Peyer's patch (tissue), 4 donors: ENCODE measurements around the gene SEMA3B. TPM values are rescaled to one million over a fixed set of nuclear protein-coding genes. Genes with fewer than 3 reads are reported as not detected.

Experiments
- DNase-seq, 3 donors: peaks; one replicate each; pipeline ENCODE4 v3.0.0-alpha.2; 2017 to 2019
- H3K27ac ChIP-seq, 4 donors: fragments of 200-600 bp; sonication (generic); one replicate each; pipeline ENCODE4 v1.5.1; 2016 to 2019
- H3K27me3 ChIP-seq, 2 donors: fragments of 200-600 bp; sonication (generic); one replicate each; pipeline ENCODE4 v1.5.1; 2019
- H3K36me3 ChIP-seq, 3 donors: fragments of 200-600 bp; sonication (generic); one replicate each; pipeline ENCODE4 v1.5.1; 2016 to 2019
- H3K4me1 ChIP-seq, 4 donors: fragments of 200-600 bp; sonication (generic); one replicate each; pipeline ENCODE4 v1.5.1; 2016 to 2019
- H3K4me3 ChIP-seq, 4 donors: fragments of 200-600 bp; sonication (generic); 1 replicate in 3 of 4; 2 replicates in 1 of 4; pipeline ENCODE4 v1.5.1; 2016 to 2019; ENCODE audit warnings: mild to moderate bottlenecking in 1 of 4
- H3K9me3 ChIP-seq, 4 donors: fragments of 200-600 bp; sonication (generic); one replicate each; pipeline ENCODE4 v1.5.1; 2016 to 2019; ENCODE audit warnings: mild to moderate bottlenecking in 1 of 4
- POLR2A ChIP-seq, 2 donors: fragments of 450-650 bp; IDR thresholded peaks; one replicate each; pipeline ENCODE4 v1.5.1; 2017; ENCODE audit warnings: antibody characterized with exemption in 2 of 2, mild to moderate bottlenecking in 2 of 2, moderate library complexity in 2 of 2
- total RNA-seq, 4 donors: library from RNA; depleted of rRNA; stranded (reverse); fragments of >200 nt; gene quantifications; one replicate each; pipeline ENCODE4 v1.1.0, GENCODE V29; 2016
- TF ChIP-seq, protein P1 (sequence below), 6 experiments: fragments of 450-650 bp in 4 of 6; fragments of 200-600 bp in 2 of 6; sonication (generic) in 1 of 6; IDR thresholded peaks; one replicate each; pipeline ENCODE4 v1.5.1; 2017 to 2019; ENCODE audit warnings: antibody characterized with exemption in 6 of 6, mild to moderate bottlenecking in 3 of 6, moderate library complexity in 1 of 6

The SEMA3B gene
- total RNA-seq, 4 donors from 2014 or later = 56.1 to 367 (median 267) TPM

DNA sequence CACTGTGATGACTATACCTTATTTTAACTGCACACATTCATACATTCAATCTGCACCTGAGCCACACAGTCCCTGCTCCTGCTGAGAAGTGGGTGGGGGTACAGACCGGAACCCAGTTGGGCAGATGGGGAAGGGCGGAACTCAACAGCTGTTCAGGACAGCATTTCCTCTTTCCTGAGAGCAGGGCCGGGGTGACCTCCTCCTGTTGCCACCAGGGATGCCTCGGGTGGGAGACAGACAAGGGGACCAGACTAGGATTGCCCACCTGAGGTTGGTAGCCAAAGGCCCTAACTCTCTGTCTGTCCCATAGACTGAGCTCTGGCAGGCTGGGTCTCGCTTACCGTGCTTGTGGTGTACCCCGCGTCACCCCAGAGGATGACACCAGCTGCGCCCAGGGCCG lies 49.7 kb downstream of the SEMA3B start:
- Histone ChIP-seq H3K4me1 (peaks cover 7 to 58% (median 22%) of the 10 kb centered on the region in 4 donors), H3K27ac (peak overlapping the region in 1 of 4 donors; percentile 93), H3K27me3 (no peaks in the 10 kb centered on the region), H3K36me3 (peaks cover 0 to 11% (median 0%) of the 10 kb centered on the region in 3 donors), H3K9me3 (no peaks in the 10 kb centered on the region), H3K4me3 (peak overlapping the region in 1 of 4 donors; percentile 77)
- TF ChIP-seq, protein P1, sequence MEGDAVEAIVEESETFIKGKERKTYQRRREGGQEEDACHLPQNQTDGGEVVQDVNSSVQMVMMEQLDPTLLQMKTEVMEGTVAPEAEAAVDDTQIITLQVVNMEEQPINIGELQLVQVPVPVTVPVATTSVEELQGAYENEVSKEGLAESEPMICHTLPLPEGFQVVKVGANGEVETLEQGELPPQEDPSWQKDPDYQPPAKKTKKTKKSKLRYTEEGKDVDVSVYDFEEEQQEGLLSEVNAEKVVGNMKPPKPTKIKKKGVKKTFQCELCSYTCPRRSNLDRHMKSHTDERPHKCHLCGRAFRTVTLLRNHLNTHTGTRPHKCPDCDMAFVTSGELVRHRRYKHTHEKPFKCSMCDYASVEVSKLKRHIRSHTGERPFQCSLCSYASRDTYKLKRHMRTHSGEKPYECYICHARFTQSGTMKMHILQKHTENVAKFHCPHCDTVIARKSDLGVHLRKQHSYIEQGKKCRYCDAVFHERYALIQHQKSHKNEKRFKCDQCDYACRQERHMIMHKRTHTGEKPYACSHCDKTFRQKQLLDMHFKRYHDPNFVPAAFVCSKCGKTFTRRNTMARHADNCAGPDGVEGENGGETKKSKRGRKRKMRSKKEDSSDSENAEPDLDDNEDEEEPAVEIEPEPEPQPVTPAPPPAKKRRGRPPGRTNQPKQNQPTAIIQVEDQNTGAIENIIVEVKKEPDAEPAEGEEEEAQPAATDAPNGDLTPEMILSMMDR (IDR thresholded peaks at IDR 0.05) = no peak
- no peak for TF ChIP-seq POLR2A (IDR thresholded peaks at IDR 0.05)
- peak in 1 of 3 donors; percentile 47 for DNase-seq

DNA sequence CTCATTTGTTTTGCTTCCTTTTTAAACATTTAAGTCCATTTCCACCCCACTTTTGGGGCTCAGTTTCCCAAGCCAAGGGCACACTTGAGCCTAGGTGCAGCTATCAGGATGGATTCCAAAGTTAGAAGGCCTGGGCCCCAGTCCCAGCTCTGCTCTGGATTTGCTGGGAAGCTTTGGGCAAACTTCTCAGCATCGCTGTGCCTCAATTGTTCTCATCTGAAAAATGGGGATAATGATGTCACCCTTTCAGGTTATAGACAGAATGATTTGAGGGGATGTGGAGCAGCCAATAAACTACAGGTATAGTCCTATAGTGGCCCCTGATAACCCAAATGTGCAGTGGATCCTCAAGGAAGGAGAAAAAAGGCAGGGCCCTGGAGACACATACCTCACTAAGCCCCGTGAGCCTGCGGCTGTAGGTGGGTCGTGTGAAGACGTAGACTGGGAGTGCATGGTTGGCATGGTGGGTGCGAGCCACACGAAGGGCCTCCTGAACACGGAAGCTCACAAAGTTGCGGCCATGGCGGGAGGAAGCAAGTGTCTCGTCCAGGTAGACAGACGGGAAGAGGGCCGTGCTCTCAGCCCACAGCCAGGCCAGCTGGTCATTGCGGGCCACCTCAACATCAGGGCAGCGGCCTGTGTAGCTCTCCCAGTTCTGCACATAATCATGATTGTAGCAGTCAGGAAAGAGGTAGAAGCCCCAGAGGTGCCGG lies 50.4 kb downstream of the SEMA3B start:
- Histone ChIP-seq H3K36me3 (peaks cover 0 to 11% (median 0%) of the 10 kb centered on the region in 3 donors), H3K27me3 (no peaks in the 10 kb centered on the region), H3K27ac (peak overlapping the region in 1 of 4 donors; percentile 93), H3K9me3 (no peaks in the 10 kb centered on the region), H3K4me3 (peak overlapping the region in 1 of 4 donors; percentile 77), H3K4me1 (peaks cover 7 to 60% (median 22%) of the 10 kb centered on the region in 4 donors)
- no peak for TF ChIP-seq POLR2A (IDR thresholded peaks at IDR 0.05)
- TF ChIP-seq, protein P1 (IDR thresholded peaks at IDR 0.05) = no peak
- peak in 1 of 3 donors; percentile 41 for DNase-seq

DNA sequence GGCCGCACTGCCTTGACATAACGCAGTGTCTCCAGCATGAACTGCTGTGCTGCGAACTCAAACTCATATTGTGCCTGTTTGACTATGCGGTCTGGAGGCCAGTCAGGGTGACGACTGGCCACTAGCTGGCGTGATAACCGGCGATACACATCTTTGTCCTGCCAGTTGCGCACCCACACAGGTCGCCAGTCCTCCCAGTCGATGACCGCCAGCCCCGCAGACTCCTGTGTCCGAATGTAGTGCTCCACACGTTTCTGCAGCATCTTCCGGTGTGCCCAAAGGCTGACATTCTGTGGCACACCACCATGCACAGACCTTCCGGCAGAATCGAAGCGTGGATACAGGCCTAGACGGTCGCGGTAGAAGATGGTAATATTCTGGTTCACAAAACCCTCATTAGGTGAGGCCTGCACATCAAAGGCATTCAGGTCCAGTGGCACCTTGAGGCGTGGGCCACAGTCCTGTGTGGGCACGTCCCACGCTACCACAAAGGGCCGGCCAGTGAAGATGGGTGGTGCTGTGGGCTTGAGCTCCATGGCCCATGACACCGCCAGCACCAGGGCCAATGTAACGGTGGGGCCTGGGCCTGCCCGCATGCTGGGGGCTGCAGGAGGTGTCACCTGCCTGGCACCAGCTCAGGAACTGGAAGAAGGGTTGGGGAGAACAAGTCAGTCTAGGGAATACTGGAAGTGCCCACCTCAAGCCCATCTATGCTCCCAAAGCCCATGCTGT lies 51.1 kb downstream of the SEMA3B start:
- no peak for TF ChIP-seq POLR2A (IDR thresholded peaks at IDR 0.05)
- TF ChIP-seq, protein P1 (IDR thresholded peaks at IDR 0.05) = no peak
- peaks cover 7 to 67% (median 22%) of the 10 kb centered on the region in 4 donors for H3K4me1 ChIP-seq
- H3K36me3 ChIP-seq = peaks cover 0 to 12% (median 0%) of the 10 kb centered on the region in 3 donors
- no peaks in the 10 kb centered on the region for H3K27me3 ChIP-seq
- H3K9me3 ChIP-seq = no peaks in the 10 kb centered on the region
- peak in 1 of 3 donors; percentile 54 for DNase-seq
- H3K4me3 ChIP-seq = peak overlapping the region; percentile 77 to 98 (median 93)
- H3K27ac ChIP-seq = peak overlapping the region; percentile 88 to 95 (median 90)

DNA sequence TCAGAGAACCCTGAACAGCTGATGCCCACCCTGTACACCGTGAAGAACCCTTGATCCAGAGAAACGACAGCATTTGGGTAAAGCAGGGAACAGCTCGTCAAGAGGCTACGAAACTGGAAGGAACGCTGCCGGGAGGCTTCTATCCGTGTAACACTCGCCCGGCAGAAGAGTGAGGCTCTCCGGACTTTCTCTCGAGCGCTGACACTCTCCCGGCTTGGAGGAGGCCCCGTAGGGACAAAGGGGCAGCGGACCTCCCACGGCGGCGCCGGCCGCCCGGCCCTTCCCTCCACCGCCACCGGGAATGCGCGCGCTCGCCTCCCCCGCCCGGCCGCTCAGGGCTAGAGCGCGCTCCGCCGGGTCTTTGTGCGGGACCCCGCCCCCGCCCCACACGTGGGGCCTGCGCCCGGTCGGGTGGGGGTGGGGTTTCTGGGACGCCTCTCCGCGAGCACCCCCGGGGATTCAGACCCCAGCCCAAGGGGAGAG lies 51.9 kb downstream of the SEMA3B start:
- Histone ChIP-seq H3K27ac (peak overlapping the region; percentile 88 to 95 (median 90)), H3K27me3 (no peaks in the 10 kb centered on the region), H3K9me3 (no peaks in the 10 kb centered on the region), H3K4me1 (peaks cover 7 to 64% (median 22%) of the 10 kb centered on the region in 4 donors), H3K4me3 (peak overlapping the region; percentile 77 to 98 (median 93)), H3K36me3 (peaks cover 0 to 20% (median 0%) of the 10 kb centered on the region in 3 donors)
- DNase-seq = peak; percentile 78 to 90 (median 90)
- TF ChIP-seq POLR2A (IDR thresholded peaks at IDR 0.05) = peak; percentile 39 to 61
- TF ChIP-seq, protein P1 (IDR thresholded peaks at IDR 0.05) = no peak

DNA sequence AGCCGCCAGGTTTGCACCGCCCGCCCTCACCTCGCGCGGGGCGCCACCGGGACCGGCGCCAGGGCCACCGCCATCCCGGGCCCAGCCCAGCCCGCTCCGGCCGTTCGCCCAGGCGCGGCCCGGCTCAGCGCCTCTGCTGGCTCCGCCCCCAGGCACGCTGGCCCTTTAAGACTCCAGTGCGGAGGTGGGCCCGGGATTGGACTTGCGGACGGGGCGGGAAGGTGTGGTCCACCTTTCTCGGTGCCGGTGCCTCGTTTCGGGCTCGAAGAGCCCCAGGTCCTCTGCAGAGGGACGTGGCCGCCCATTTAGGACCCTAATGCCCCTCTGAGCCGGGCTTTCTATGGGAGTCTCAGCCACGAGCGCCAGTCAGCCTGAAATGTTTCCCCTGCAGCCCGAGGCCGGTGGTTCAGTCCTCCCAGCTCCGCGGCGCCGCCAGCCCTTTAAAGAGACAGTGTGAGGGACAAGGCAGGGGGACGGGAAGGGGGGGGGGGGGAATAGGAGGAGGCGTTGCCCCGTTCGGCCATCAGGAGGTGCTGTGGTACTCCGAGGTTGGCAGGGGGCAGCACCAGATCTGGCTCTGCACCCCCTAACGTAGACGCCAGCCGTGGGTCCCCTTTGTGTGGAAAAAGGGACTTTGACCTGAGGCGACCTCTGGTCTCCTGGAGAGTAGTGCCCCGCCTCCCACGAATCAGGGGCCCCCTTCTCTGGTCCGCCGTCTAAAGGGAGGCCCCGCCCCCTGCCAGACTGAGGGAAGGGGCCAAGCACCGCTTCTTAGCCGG lies 52.6 kb downstream of the SEMA3B start:
- DNase-seq = peak; percentile 88 to 94 (median 94)
- H3K4me3 ChIP-seq = peak overlapping the region; percentile 77 to 98 (median 93)
- H3K4me1 ChIP-seq = peaks cover 7 to 58% (median 19%) of the 10 kb centered on the region in 4 donors
- peaks cover 0 to 22% (median 0%) of the 10 kb centered on the region in 3 donors for H3K36me3 ChIP-seq
- H3K27me3 ChIP-seq = no peaks in the 10 kb centered on the region
- H3K9me3 ChIP-seq = no peaks in the 10 kb centered on the region
- H3K27ac ChIP-seq = peak overlapping the region; percentile 88 to 95 (median 90)
- TF ChIP-seq, protein P1 (IDR thresholded peaks at IDR 0.05) = peak; percentile 3 to 62 (median 40)
- peak in 1 of 2 donors; percentile 27 for TF ChIP-seq POLR2A (IDR thresholded peaks at IDR 0.05)
